AG04450 (cell line): Measurements from ENCODE around the gene OR51G2. TPM values are rescaled to one million over a fixed set of nuclear protein-coding genes. Genes with fewer than 3 reads are reported as not detected.
"Not testable (repeated sequence)": the region's sequence is repeated elsewhere in the genome, so short reads cannot be mapped to it uniquely, and the experiment has no call there.

ENCODE experiments used
- CTCF ChIA-PET: fragments of 300-600, 350-600 bp; formaldehyde crosslinking; extraction: SDS; loops from one replicate; lab custom pipeline; 2022; ENCODE audit warnings: antibody characterized with exemption, inconsistent platforms; lab: Charles Lee
- POLR2A ChIA-PET: fragments of 350-600 bp; formaldehyde crosslinking; extraction: SDS; loops from one replicate; lab custom pipeline; 2021; ENCODE audit warnings: antibody characterized with exemption, inconsistent platforms; lab: Yijun Ruan, JAX
- DNase-seq: peaks from one replicate; pipeline ENCODE4 v3.0.0-alpha.2; 2011; ENCODE audit warnings: low read depth, low spot score
- H3K27ac ChIP-seq: one replicate; pipeline ENCODE4 v1.5.1; 2012; ENCODE audit warnings: low read depth, low read length, control low read depth
- H3K27me3 ChIP-seq: one replicate; pipeline ENCODE4 v1.6.0; 2012; ENCODE audit warnings: low read length; ENCODE audit not compliant: control insufficient read depth, insufficient read depth
- H3K4me3 ChIP-seq: 2 replicates; pipeline ENCODE4 v1.5.1; 2011; ENCODE audit warnings: mild to moderate bottlenecking, low read depth, low read length, control low read depth
- H3K9me3 ChIP-seq: 2 replicates; pipeline ENCODE4 v1.5.1; 2012; ENCODE audit warnings: low read length; ENCODE audit not compliant: control insufficient read depth, insufficient read depth
- CTCF ChIP-seq: IDR thresholded peaks from 2 replicates; pipeline ENCODE4 v1.5.1; 2011; ENCODE audit warnings: low read depth, low read length, control low read depth, inconsistent platforms
- polyA minus RNA-seq: library from RNA; depleted of rRNA, polyadenylated mRNA; stranded (reverse); fragments of >200 nt; gene quantifications from 2 replicates; pipeline ENCODE4 v1.2.3, GENCODE V29; 2011; rRNA and poly(A)+ RNA removed
- polyA plus RNA-seq: library from polyadenylated mRNA; depleted of rRNA; stranded (reverse); fragments of >200 nt; gene quantifications from 2 replicates; pipeline ENCODE4 v1.2.3, GENCODE V29; 2011; rRNA removed

OR51G2 gene
- not detected in 2 replicates for polyA plus RNA-seq
- not detected in 2 replicates for polyA minus RNA-seq

GRCh38 chr11:4919250-4919649 lies at the start of gene OR51G2:
Gene OR51G2, minus strand, starts transcription at chr11:4919350. Its CDS starts 3,687 bp downstream, at chr11:4915663.
- H3K9me3 ChIP-seq: no peaks in the 10 kb centered on the region
- no peak for DNase-seq
- TF ChIP-seq CTCF: no peak
- no peak within 1 kb of the TSS for H3K27ac ChIP-seq
- POLR2A ChIA-PET: no interaction called here
- no peak within 1 kb of the TSS for H3K4me3 ChIP-seq
- no peaks in the 10 kb centered on the region for H3K27me3 ChIP-seq
- CTCF ChIA-PET: interaction anchor here (0.6 to 1.7 kb wide), 2 partner anchors 282 to 1078 kb away, joined by 3 to 5 read pairs; partner anchors contain the start of gene OR51D1

- no peaks in the 10 kb centered on the region for H3K9me3 ChIP-seq
- ChIA-PET POLR2A (no interaction called here), CTCF (no interaction called here)
- H3K27ac ChIP-seq: no peak overlapping the region
- no peak for TF ChIP-seq CTCF
- no peaks in the 10 kb centered on the region for H3K27me3 ChIP-seq
- no peak overlapping the region for H3K4me3 ChIP-seq
- no peak for DNase-seq
Measured at GRCh38 chr11:4962816-4963215, 43.7 kb upstream of the OR51G2 start.

- Histone ChIP-seq H3K4me3 (no peak overlapping the region), H3K27me3 (no peaks in the 10 kb centered on the region), H3K27ac (no peak overlapping the region), H3K9me3 (no peaks in the 10 kb centered on the region)
- no peak for DNase-seq
- CTCF ChIA-PET: no interaction called here
- POLR2A ChIA-PET: no interaction called here
- TF ChIP-seq CTCF: no peak
Measured at GRCh38 chr11:4960877-4961276, 41.7 kb upstream of the OR51G2 start.

DNA sequence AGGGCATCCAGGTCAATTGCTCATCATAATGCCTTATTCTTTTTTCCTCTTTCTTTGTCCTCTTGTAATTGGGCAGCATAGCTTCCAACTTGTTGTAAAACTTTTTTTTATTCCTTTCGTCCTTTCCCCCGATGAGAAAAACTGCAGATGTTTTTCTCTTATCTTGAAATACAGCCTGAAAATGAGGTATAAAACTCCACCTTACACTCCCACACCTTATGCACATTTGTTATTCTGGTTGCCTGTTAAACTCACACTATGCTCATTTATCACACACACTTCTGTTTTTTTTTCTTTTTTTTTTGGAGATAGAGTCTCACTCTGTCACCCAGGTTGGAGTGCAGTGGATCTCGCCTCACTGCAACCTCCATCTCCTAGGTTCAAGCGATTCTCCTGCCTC lies 38.2 kb upstream of the OR51G2 start:
- Histone ChIP-seq H3K27me3 (no peaks in the 10 kb centered on the region), H3K4me3 (no peak overlapping the region), H3K27ac (no peak overlapping the region), H3K9me3 (no peaks in the 10 kb centered on the region)
- ChIA-PET CTCF (no interaction called here), POLR2A (no interaction called here)
- TF ChIP-seq CTCF: no peak
- DNase-seq: no peak

DNA sequence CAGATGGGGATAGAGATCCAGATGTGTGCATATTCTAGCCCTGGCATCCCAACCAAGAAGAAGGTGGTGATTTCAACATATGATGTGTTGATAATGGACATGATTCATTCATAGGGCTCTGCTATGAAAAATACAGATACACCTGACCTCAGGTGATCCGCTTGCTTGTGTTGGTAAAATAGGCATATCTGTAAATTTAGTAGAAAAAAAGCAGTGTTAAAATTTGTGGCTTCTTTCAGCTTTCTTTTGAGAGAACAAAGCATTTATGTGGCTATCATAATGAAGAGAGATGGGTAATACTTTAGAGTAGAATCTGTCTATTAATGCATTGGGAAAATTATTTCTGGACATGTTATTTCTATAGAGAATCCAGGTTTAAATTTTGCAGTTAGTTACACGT lies 36.5 kb upstream of the OR51G2 start, which contains the start of gene OR51A2:
Gene OR51A2, minus strand, starts transcription at position 101 of the 400 bp plus-strand sequence. Its CDS starts 0 bp downstream, at position 101.
- DNase-seq, H3K27me3 ChIP-seq, H3K4me3 ChIP-seq, CTCF ChIA-PET, H3K27ac ChIP-seq, POLR2A ChIA-PET, H3K9me3 ChIP-seq: not testable (repeated sequence)
